Prostate gland (tissue), 2 donors: Measurements from ENCODE around the gene WDR53. TPM values are rescaled to one million over a fixed set of nuclear protein-coding genes. Genes with fewer than 3 reads are reported as not detected.
"Not testable (repeated sequence)": the region's sequence is repeated elsewhere in the genome, so short reads cannot be mapped to it uniquely, and the experiment has no call there.

Experiments
- DNase-seq: peaks from one replicate; pipeline ENCODE4 v3.0.0-alpha.2; 2019; ENCODE audit warnings: low spot score
- H3K27ac ChIP-seq, 2 donors: fragments of 200-600 bp; sonication (generic); 2 replicates each; pipeline ENCODE4 v1.5.1; 2017 to 2019
- H3K27me3 ChIP-seq: fragments of 200-600 bp; sonication (generic); replicated peaks from 2 replicates; pipeline ENCODE4 v1.5.1; 2019; ENCODE audit not compliant: insufficient read depth
- H3K36me3 ChIP-seq, 2 donors: fragments of 200-600 bp; sonication (generic); 1 replicate in 1 of 2; 2 replicates in 1 of 2; pipeline versions ENCODE4 v1.5.1 to v1.8.1; 2017 to 2019
- H3K4me1 ChIP-seq: fragments of 200-600 bp; sonication (generic); replicated peaks from 2 replicates; pipeline ENCODE4 v1.5.1; 2019
- H3K4me3 ChIP-seq, 2 donors: fragments of 200-600 bp; sonication (generic); 2 replicates each; pipeline ENCODE4 v1.5.1; 2017 to 2019
- H3K9me3 ChIP-seq: fragments of 200-600 bp; sonication (generic); 2 replicates; pipeline ENCODE4 v1.5.1; 2017
- POLR2A ChIP-seq: fragments of 450-650 bp; IDR thresholded peaks from one replicate; pipeline ENCODE4 v1.6.1; 2016; ENCODE audit warnings: antibody characterized with exemption, mild to moderate bottlenecking
- POLR2AphosphoS5 ChIP-seq: sonication (generic); formaldehyde crosslinking; IDR thresholded peaks from one replicate; pipeline ENCODE4 v1.6.1; 2017; ENCODE audit warnings: antibody characterized with exemption
- WGBS: methylation state at CpG from one replicate; pipeline ENCODE4 v1.1.5; 2018; 5-methylcytosine and 5-hydroxymethylcytosine counted together
- intact Hi-C: fragments of 100-400 bp; cut with DNase I; formaldehyde crosslinking; loops from one replicate; pipeline ENCODE4 v1.14.2; 2022
- total RNA-seq, 2 donors: library from RNA; depleted of rRNA; stranded (reverse); fragments of >200 nt; gene quantifications; one replicate each; pipeline ENCODE4 v1.1.0, GENCODE V29; 2016
- TF ChIP-seq, protein P1 (sequence below), 4 experiments: fragments of 200-600 bp in 2 of 4; fragments of 450-650 bp in 2 of 4; sonication (generic) in 2 of 4; IDR thresholded peaks; 1 replicate in 3 of 4; 2 replicates in 1 of 4; pipeline ENCODE4 v1.5.1; 2016 to 2019; ENCODE audit warnings: antibody characterized with exemption in 4 of 4, mild to moderate bottlenecking in 2 of 4, moderate library complexity in 2 of 4

WDR53 gene
- total RNA-seq, 2 donors from 2014 or later: 8.4 to 17.3 TPM

- TF ChIP-seq, protein P1, sequence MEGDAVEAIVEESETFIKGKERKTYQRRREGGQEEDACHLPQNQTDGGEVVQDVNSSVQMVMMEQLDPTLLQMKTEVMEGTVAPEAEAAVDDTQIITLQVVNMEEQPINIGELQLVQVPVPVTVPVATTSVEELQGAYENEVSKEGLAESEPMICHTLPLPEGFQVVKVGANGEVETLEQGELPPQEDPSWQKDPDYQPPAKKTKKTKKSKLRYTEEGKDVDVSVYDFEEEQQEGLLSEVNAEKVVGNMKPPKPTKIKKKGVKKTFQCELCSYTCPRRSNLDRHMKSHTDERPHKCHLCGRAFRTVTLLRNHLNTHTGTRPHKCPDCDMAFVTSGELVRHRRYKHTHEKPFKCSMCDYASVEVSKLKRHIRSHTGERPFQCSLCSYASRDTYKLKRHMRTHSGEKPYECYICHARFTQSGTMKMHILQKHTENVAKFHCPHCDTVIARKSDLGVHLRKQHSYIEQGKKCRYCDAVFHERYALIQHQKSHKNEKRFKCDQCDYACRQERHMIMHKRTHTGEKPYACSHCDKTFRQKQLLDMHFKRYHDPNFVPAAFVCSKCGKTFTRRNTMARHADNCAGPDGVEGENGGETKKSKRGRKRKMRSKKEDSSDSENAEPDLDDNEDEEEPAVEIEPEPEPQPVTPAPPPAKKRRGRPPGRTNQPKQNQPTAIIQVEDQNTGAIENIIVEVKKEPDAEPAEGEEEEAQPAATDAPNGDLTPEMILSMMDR (IDR thresholded peaks at IDR 0.05): no peak
- no peak for TF ChIP-seq POLR2AphosphoS5
- no peak for TF ChIP-seq POLR2A
- Histone ChIP-seq H3K36me3 (no peaks in the 10 kb centered on the region), H3K9me3 (no peaks in the 10 kb centered on the region)
Observed at GRCh38 chr3:196517162-196517800, 51.1 kb downstream of the WDR53 start.

GRCh38 chr3:196514913-196515621, 53.3 kb downstream of the WDR53 start, which contains the start of gene SMCO1:
TSS of gene SMCO1 (minus strand) at chr3:196515346. CDS start at chr3:196515209, 137 bp downstream.
- 91% methylated on average over 10 of the region's 10 CpGs for WGBS

More at GRCh38 chr3:196517162-196517800, 51.1 kb downstream of the WDR53 start:
- 84% methylated on average over 2 of the region's 2 CpGs for WGBS
- no peak for DNase-seq
- Histone ChIP-seq H3K27ac (no peak overlapping the region), H3K4me3 (no peak overlapping the region), H3K27me3 (no peaks in the 10 kb centered on the region), H3K4me1 (no peaks in the 10 kb centered on the region)
- intact Hi-C loops: no loop called here

DNA sequence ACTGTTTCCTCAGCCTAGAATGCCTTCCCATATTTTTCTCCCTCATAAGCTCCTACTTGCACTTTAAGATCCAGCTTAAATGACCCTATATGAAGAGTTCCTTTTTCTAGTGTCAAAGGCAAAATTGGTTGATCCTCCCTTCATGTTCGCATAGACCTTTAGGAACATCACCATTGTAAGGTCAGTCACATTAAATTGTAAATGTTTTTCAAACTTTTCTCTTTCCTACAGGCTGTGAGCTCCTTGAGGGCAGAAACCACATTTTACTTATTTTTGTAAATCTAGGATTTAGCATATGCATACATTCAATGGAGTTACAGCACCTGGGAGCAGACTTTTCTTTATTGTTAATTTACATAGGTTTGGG, 54.0 kb downstream of the WDR53 start:
- Histone ChIP-seq H3K4me3 (no peak overlapping the region), H3K27me3 (no peaks in the 10 kb centered on the region), H3K36me3 (no peaks in the 10 kb centered on the region), H3K4me1 (no peaks in the 10 kb centered on the region), H3K9me3 (no peaks in the 10 kb centered on the region), H3K27ac (no peak overlapping the region)
- TF ChIP-seq POLR2A: no peak
- TF ChIP-seq POLR2AphosphoS5: no peak
- TF ChIP-seq, protein P1 (IDR thresholded peaks at IDR 0.05): no peak
- 97% methylated on average over 1 of the region's 1 CpG for WGBS
- intact Hi-C loops: no loop called here
- DNase-seq: no peak

More at GRCh38 chr3:196514913-196515621, 53.3 kb downstream of the WDR53 start, which contains the start of gene SMCO1:
- Histone ChIP-seq H3K27me3 (no peaks in the 10 kb centered on the region), H3K36me3 (no peaks in the 10 kb centered on the region), H3K4me3 (no peak within 1 kb of the TSS), H3K4me1 (no peaks in the 10 kb centered on the region), H3K27ac (no peak within 1 kb of the TSS), H3K9me3 (no peaks in the 10 kb centered on the region)
- intact Hi-C loops: no loop called here
- no peak for DNase-seq
- TF ChIP-seq, protein P1 (IDR thresholded peaks at IDR 0.05): no peak
- TF ChIP-seq POLR2AphosphoS5: no peak
- TF ChIP-seq POLR2A: no peak

GRCh38 chr3:196513697-196514349, 54.5 kb downstream of the WDR53 start:
- intact Hi-C loops: no loop called here
- no peak for TF ChIP-seq POLR2AphosphoS5
- TF ChIP-seq POLR2A: no peak
- TF ChIP-seq, protein P1 (IDR thresholded peaks at IDR 0.05): no peak

GRCh38 chr3:196511646-196512425, 56.5 kb downstream of the WDR53 start:
- intact Hi-C loops, H3K36me3 ChIP-seq, H3K9me3 ChIP-seq, H3K4me1 ChIP-seq, H3K27me3 ChIP-seq, H3K27ac ChIP-seq, H3K4me3 ChIP-seq: not testable (repeated sequence)
- 50% methylated on average over 14 of the region's 15 CpGs for WGBS
- peak; percentile 9 for DNase-seq

More at GRCh38 chr3:196513697-196514349, 54.5 kb downstream of the WDR53 start:
- no peak overlapping the region for H3K27ac ChIP-seq
- no peaks in the 10 kb centered on the region for H3K36me3 ChIP-seq
- no peak overlapping the region for H3K4me3 ChIP-seq
- no peaks in the 10 kb centered on the region for H3K27me3 ChIP-seq
- WGBS: 89% methylated on average over 8 of the region's 8 CpGs
- no peaks in the 10 kb centered on the region for H3K4me1 ChIP-seq
- no peak for DNase-seq
- no peaks in the 10 kb centered on the region for H3K9me3 ChIP-seq

DNA sequence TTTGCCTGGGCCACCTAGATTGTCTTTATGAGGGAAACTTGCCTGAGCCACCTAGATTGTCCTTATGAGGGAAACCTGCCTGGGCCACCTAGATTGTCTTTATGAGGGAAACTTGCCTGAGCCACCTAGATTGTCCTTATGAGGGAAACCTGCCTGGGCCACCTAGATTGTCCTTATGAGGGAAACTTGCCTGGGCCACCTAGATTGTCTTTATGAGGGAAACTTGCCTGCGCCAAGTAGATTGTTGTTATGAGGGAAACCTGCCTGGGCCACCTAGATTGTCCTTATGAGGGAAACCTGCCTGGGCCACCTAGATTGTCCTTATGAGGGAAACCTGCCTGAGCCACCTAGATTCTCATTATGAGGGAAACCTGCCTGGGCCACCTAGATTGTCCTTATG, 57.2 kb downstream of the WDR53 start:
- H3K36me3 ChIP-seq, H3K4me3 ChIP-seq, DNase-seq, H3K4me1 ChIP-seq, H3K27ac ChIP-seq, H3K27me3 ChIP-seq, intact Hi-C loops, H3K9me3 ChIP-seq: not testable (repeated sequence)
- WGBS: 82% methylated on average over 1 of the region's 1 CpG
